SK-N-SH treated with all-trans-retinoic acid at 6 μM for 48 hours (cell line): Measurements from ENCODE around the gene LAMA3.

ENCODE experiments used
- GLIS3 ChIP-seq: fragments of 250-450 bp; sonication (Bioruptor Pico); IDR thresholded peaks from 2 replicates; pipeline ENCODE4 v1.5.0; 2020; ENCODE audit warnings: mild to moderate bottlenecking, moderate library complexity
- OSR1 ChIP-seq: fragments of 250-450 bp; sonication (Bioruptor Pico); IDR thresholded peaks from 2 replicates; pipeline ENCODE4 v1.8.0; 2022; ENCODE audit warnings: moderate library complexity, mild to moderate bottlenecking, inconsistent platforms
- PATZ1 ChIP-seq: fragments of 250-450 bp; sonication (Bioruptor Pico); IDR thresholded peaks from 2 replicates; pipeline ENCODE4 v1.8.0; 2020; ENCODE audit warnings: mild to moderate bottlenecking, moderate library complexity, borderline replicate concordance
- POU6F1 ChIP-seq: fragments of 250-450 bp; sonication (Bioruptor Pico); IDR thresholded peaks from 2 replicates; pipeline ENCODE4 v1.8.0; 2021; ENCODE audit warnings: low read depth, mild to moderate bottlenecking, moderate library complexity, borderline replicate concordance
- RARB ChIP-seq: fragments of 250-450 bp; sonication (Bioruptor Pico); IDR thresholded peaks from 2 replicates; pipeline ENCODE4 v1.8.0; 2021; ENCODE audit warnings: mild to moderate bottlenecking, moderate library complexity
- TCF4 ChIP-seq: fragments of 250-450 bp; sonication (Bioruptor Pico); IDR thresholded peaks from 2 replicates; pipeline ENCODE4 v1.8.0; 2021; ENCODE audit warnings: mild to moderate bottlenecking, moderate library complexity, borderline replicate concordance
- ZC3H10 ChIP-seq: fragments of 250-450 bp; sonication (Bioruptor Pico); IDR thresholded peaks from 2 replicates; pipeline ENCODE4 v1.5.1; 2021; ENCODE audit warnings: mild to moderate bottlenecking, moderate library complexity
- ZNF565 ChIP-seq: fragments of 450-650 bp; formaldehyde crosslinking; conservative IDR thresholded peaks from 2 replicates; pipeline ENCODE4 v1.5.0; 2020; ENCODE audit warnings: low read depth, mild to moderate bottlenecking, moderate library complexity
- ZNF8 ChIP-seq: fragments of 450-650 bp; formaldehyde crosslinking; IDR thresholded peaks from 2 replicates; pipeline ENCODE4 v1.5.0; 2020; ENCODE audit warnings: mild to moderate bottlenecking, moderate library complexity
- TF ChIP-seq, protein P1 (sequence below): fragments of 250-450 bp; sonication (Bioruptor Pico); IDR thresholded peaks from 2 replicates; pipeline ENCODE4 v1.5.1; 2020; ENCODE audit warnings: low read depth, mild to moderate bottlenecking, moderate library complexity
- TF ChIP-seq, protein P2 (sequence below): fragments of 250-450 bp; sonication (Bioruptor Pico); IDR thresholded peaks from 2 replicates; pipeline ENCODE4 v1.5.0; 2020; ENCODE audit warnings: mild to moderate bottlenecking, moderate library complexity

DNA sequence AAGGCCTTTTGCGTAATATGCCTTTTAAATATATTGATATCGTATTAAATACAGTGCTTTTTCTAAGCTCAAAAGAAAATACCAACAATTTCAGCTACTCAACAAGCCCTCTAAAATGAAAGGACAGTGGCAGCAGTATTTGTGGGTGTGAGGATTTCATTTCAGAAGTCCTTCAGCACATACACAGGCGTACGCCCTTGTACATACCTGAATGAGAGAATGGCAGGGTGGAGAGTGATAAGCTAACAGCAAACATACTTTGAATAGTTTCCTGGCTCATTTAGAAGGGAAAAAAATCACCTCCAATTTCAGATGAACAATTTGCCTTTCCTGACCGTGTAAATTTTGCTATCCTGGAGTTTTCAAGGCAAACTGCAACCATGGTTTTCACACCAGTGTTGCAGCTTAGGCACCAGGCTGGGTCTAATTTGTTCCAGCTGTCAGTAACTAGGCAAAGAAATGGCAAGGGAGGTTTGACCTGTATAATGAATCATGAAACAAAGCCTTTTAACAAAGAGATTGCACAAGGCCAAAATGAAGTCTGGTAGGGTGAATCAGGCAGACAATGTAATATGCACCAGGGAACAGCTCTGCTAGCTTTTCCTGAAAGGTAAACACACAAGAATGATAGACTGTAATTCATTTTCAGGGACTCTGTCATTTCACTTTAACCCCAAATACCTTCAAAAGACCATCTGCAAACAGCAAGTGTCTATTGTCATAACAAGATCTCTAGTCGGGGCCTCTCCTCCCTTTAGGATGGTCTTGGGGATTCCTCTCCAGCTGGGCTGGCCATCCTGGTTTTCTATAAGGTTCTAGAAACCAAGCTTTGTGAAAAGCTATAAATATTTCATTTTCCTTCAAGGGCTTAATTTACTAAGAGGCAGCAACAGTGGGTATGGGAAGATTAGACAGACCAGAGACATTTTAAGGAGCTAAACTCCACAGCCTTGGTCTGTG is 38.0 kb upstream of the LAMA3 start:
- TF ChIP-seq, protein P1, sequence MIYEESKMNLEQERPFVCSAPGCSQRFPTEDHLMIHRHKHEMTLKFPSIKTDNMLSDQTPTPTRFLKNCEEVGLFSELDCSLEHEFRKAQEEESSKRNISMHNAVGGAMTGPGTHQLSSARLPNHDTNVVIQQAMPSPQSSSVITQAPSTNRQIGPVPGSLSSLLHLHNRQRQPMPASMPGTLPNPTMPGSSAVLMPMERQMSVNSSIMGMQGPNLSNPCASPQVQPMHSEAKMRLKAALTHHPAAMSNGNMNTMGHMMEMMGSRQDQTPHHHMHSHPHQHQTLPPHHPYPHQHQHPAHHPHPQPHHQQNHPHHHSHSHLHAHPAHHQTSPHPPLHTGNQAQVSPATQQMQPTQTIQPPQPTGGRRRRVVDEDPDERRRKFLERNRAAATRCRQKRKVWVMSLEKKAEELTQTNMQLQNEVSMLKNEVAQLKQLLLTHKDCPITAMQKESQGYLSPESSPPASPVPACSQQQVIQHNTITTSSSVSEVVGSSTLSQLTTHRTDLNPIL (CRISPR knock-in tag), result no peak
- no peak for TF ChIP-seq RARB
- TF ChIP-seq ZC3H10 (CRISPR knock-in tag), result no peak
- no peak for TF ChIP-seq GLIS3 (CRISPR knock-in tag)
- TF ChIP-seq ZNF565 (CRISPR knock-in tag), result no peak
- no peak for TF ChIP-seq PATZ1 (CRISPR knock-in tag)
- TF ChIP-seq POU6F1 (CRISPR knock-in tag), result no peak
- no peak for TF ChIP-seq TCF4 (CRISPR knock-in tag)
- no peak for TF ChIP-seq ZNF8 (CRISPR knock-in tag)
- TF ChIP-seq, protein P2, sequence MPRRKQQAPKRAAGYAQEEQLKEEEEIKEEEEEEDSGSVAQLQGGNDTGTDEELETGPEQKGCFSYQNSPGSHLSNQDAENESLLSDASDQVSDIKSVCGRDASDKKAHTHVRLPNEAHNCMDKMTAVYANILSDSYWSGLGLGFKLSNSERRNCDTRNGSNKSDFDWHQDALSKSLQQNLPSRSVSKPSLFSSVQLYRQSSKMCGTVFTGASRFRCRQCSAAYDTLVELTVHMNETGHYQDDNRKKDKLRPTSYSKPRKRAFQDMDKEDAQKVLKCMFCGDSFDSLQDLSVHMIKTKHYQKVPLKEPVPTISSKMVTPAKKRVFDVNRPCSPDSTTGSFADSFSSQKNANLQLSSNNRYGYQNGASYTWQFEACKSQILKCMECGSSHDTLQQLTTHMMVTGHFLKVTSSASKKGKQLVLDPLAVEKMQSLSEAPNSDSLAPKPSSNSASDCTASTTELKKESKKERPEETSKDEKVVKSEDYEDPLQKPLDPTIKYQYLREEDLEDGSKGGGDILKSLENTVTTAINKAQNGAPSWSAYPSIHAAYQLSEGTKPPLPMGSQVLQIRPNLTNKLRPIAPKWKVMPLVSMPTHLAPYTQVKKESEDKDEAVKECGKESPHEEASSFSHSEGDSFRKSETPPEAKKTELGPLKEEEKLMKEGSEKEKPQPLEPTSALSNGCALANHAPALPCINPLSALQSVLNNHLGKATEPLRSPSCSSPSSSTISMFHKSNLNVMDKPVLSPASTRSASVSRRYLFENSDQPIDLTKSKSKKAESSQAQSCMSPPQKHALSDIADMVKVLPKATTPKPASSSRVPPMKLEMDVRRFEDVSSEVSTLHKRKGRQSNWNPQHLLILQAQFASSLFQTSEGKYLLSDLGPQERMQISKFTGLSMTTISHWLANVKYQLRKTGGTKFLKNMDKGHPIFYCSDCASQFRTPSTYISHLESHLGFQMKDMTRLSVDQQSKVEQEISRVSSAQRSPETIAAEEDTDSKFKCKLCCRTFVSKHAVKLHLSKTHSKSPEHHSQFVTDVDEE (CRISPR knock-in tag), result no peak
- no peak for TF ChIP-seq OSR1
